Fibroblast of mammary gland (primary cell): ENCODE results near the gene CASQ2.

ENCODE experiments used
- DNase-seq: peaks from one replicate; pipeline ENCODE4 v3.0.0-alpha.2; 2010; ENCODE audit warnings: low read depth
- H3K4me3 ChIP-seq: 2 replicates; pipeline ENCODE4 v1.5.1; 2011; ENCODE audit warnings: low read depth, mild to moderate bottlenecking, low read length, moderate library complexity; ENCODE audit not compliant: control insufficient read depth
- CTCF ChIP-seq: conservative IDR thresholded peaks from 2 replicates; pipeline ENCODE4 v1.5.1; 2011; ENCODE audit warnings: low read depth, low read length, inconsistent platforms; ENCODE audit not compliant: control insufficient read depth, insufficient read depth

Gene CASQ2

GRCh38 chr1:115744646-115745275, 23.8 kb downstream of the CASQ2 start:
- no peak for DNase-seq
- no peak for TF ChIP-seq CTCF
- no peak overlapping the region for H3K4me3 ChIP-seq

GRCh38 chr1:115740811-115741210, 27.7 kb downstream of the CASQ2 start:
- H3K4me3 ChIP-seq, result no peak overlapping the region
- DNase-seq, result no peak
- TF ChIP-seq CTCF, result no peak

GRCh38 chr1:115732316-115732715, 36.2 kb downstream of the CASQ2 start:
- no peak for DNase-seq
- no peak overlapping the region for H3K4me3 ChIP-seq
- no peak for TF ChIP-seq CTCF

- no peak for DNase-seq
- TF ChIP-seq CTCF, result no peak
- H3K4me3 ChIP-seq, result no peak overlapping the region
Measured at GRCh38 chr1:115729756-115730155, 38.8 kb downstream of the CASQ2 start.

- no peak for DNase-seq
- no peak overlapping the region for H3K4me3 ChIP-seq
- no peak for TF ChIP-seq CTCF
Measured at GRCh38 chr1:115728341-115728740, 40.2 kb downstream of the CASQ2 start.

- no peak for TF ChIP-seq CTCF
- DNase-seq, result peak; percentile 95
- H3K4me3 ChIP-seq, result no peak overlapping the region
Measured at GRCh38 chr1:115727706-115728249, 40.7 kb downstream of the CASQ2 start.
